ENCODE data around the gene MRPS10.

GRCh38 chr6:42195415-42195814, 22.2 kb downstream of the MRPS10 start:
- TF ChIP-seq CTCF (IDR thresholded peaks at IDR 0.05; ENCODE audit: insufficient read depth, low read depth, low read length) (no peak), EZH2 (IDR thresholded peaks at IDR 0.05; ENCODE audit: insufficient read depth, low read length) (no peak)

Measured in astrocyte (in vitro differentiated cells and primary cell).